Thymus (tissue), 11 donors: ENCODE results near the gene RUFY1. TPM values are rescaled to one million over a fixed set of nuclear protein-coding genes. Genes with fewer than 3 reads are reported as not detected.

ENCODE experiments used
- DNase-seq, 9 donors: peaks; one replicate each; pipeline ENCODE4 v3.0.0-alpha.2; 2013; ENCODE audit warnings: low spot score in 9 of 9, low read depth in 6 of 9, missing footprints in 1 of 9
- H3K27ac ChIP-seq, 2 donors: one replicate each; pipeline ENCODE4 v1.5.1; 2013; ENCODE audit warnings: control low read depth in 1 of 2, low read depth in 1 of 2, low read length in 1 of 2, mild to moderate bottlenecking in 1 of 2, moderate library complexity in 1 of 2
- H3K27me3 ChIP-seq, 2 donors: one replicate each; pipeline ENCODE4 v1.5.1; 2013; ENCODE audit warnings: low read length in 1 of 2; ENCODE audit not compliant: control insufficient read depth in 2 of 2, insufficient read depth in 1 of 2
- H3K36me3 ChIP-seq, 2 donors: one replicate each; pipeline ENCODE4 v1.5.1; 2013; ENCODE audit warnings: low read length in 1 of 2, mild to moderate bottlenecking in 1 of 2, moderate library complexity in 1 of 2; ENCODE audit not compliant: control insufficient read depth in 2 of 2, insufficient read depth in 2 of 2
- H3K4me1 ChIP-seq, 2 donors: one replicate each; pipeline ENCODE4 v1.5.1; 2013; ENCODE audit warnings: low read length in 2 of 2; ENCODE audit not compliant: control insufficient read depth in 2 of 2, insufficient read depth in 2 of 2
- H3K4me3 ChIP-seq, 2 donors: one replicate each; pipeline ENCODE4 v1.5.1; 2013; ENCODE audit warnings: low read length in 2 of 2, control low read depth in 1 of 2, mild to moderate bottlenecking in 1 of 2
- H3K9me3 ChIP-seq, 2 donors: one replicate each; pipeline ENCODE4 v1.5.1; 2013; ENCODE audit warnings: low read length in 1 of 2, mild to moderate bottlenecking in 1 of 2; ENCODE audit not compliant: control insufficient read depth in 2 of 2, insufficient read depth in 1 of 2
- WGBS: extraction: QIAGEN DNeasy Blood & Tissue Kit; methylation state at CpG from one replicate; pipeline ENCODE4 v1.1.7; 2013; 5-methylcytosine and 5-hydroxymethylcytosine counted together
- polyA plus RNA-seq: library from polyadenylated mRNA; stranded (reverse); fragments of 200-250 nt; gene quantifications from one replicate; pipeline ENCODE4 v1.2.3, GENCODE V29; 2013
- total RNA-seq: library from RNA; stranded (reverse); fragments of 120-200 nt; gene quantifications from one replicate; pipeline ENCODE4 v1.2.4, GENCODE V29; 2013
- donor health status: healthy.

Gene RUFY1
- total and polyA plus RNA-seq, 2 donors: 31.5 to 40.9 TPM

DNA sequence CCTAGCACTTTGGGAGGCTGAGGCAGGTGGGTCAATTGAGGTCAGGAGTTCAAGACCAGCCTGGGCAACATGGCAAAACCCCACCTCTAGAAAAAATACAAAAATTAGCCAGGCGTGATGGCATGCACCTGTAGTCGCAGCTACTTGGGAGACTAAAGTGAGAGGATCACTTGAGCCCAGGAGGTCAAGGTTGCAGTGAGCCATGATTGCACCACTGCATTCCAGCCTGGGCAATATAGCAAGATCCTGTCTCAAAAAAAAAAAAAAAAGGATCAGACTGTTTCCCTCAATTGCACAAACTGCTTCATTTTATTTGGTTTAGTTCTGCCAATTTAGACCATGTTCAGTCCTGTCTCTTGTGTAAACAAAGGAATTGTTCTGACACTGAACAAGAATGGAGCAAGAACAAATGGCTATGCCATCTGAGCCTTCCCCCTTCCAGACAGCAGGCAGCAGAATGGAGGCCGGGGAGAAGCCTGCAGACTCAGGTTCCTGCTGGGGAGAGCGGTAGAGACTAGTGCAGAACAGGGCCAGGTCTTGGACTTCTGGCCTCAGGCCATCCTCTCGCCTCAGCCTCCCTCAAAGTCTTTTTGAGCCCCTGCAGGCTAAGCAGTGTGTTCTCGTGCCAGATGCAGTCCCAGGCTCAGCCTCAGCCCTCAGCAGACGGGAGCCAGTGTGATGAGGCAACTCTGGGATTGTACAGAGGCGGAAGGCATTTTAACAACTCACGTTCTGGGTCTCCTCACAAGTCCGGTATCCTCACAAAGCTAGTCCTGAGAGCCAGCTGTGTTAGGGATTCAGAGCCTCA, 54.9 kb downstream of the RUFY1 start:
- no peak for DNase-seq
- Histone ChIP-seq H3K4me3 (no peak overlapping the region), H3K9me3 (no peaks in the 10 kb centered on the region), H3K27ac (peak overlapping the region in 1 of 2 donors; percentile 26), H3K4me1 (peaks cover 11 to 28% of the 10 kb centered on the region in 2 donors), H3K27me3 (no peaks in the 10 kb centered on the region), H3K36me3 (peaks cover 66 to 78% of the 10 kb centered on the region in 2 donors)
- WGBS: 86% methylated on average over 10 of the region's 10 CpGs

- H3K4me1 ChIP-seq: peaks cover 11 to 36% of the 10 kb centered on the region in 2 donors
- no peaks in the 10 kb centered on the region for H3K27me3 ChIP-seq
- H3K36me3 ChIP-seq: peaks cover 76 to 82% of the 10 kb centered on the region in 2 donors
- no peak for DNase-seq
- 96% methylated on average over 21 of the region's 21 CpGs for WGBS
- no peak overlapping the region for H3K27ac ChIP-seq
- H3K4me3 ChIP-seq: no peak overlapping the region
- H3K9me3 ChIP-seq: no peaks in the 10 kb centered on the region
Measured at GRCh38 chr5:179606071-179606909, 55.9 kb downstream of the RUFY1 start.

DNA sequence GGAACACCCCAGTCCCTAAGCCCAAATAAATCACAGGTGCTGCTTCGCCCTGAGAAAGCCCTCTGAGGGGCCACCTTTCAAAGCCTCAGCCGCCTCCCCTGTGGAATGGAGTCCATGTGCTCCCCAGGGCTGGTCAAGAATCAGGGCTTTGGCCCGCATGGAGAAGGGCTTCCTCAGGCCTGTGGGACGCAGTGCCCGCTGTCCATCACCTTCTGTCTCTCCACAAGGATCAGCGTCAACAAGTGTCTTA, 56.5 kb downstream of the RUFY1 start:
- no peak for DNase-seq
- Histone ChIP-seq H3K9me3 (no peaks in the 10 kb centered on the region), H3K36me3 (peaks cover 79 to 85% of the 10 kb centered on the region in 2 donors), H3K4me1 (peaks cover 11 to 36% of the 10 kb centered on the region in 2 donors), H3K27ac (no peak overlapping the region), H3K4me3 (no peak overlapping the region), H3K27me3 (no peaks in the 10 kb centered on the region)
- WGBS: 98% methylated on average over 6 of the region's 6 CpGs

- Histone ChIP-seq H3K4me1 (peaks cover 11 to 36% of the 10 kb centered on the region in 2 donors), H3K27ac (peak overlapping the region; percentile 60 to 66), H3K27me3 (no peaks in the 10 kb centered on the region), H3K36me3 (peaks cover 77 to 82% of the 10 kb centered on the region in 2 donors), H3K9me3 (no peaks in the 10 kb centered on the region), H3K4me3 (no peak overlapping the region)
- WGBS: 91% methylated on average over 19 of the region's 19 CpGs
- no peak for DNase-seq
Measured at GRCh38 chr5:179607160-179607931, 57.0 kb downstream of the RUFY1 start.

DNA sequence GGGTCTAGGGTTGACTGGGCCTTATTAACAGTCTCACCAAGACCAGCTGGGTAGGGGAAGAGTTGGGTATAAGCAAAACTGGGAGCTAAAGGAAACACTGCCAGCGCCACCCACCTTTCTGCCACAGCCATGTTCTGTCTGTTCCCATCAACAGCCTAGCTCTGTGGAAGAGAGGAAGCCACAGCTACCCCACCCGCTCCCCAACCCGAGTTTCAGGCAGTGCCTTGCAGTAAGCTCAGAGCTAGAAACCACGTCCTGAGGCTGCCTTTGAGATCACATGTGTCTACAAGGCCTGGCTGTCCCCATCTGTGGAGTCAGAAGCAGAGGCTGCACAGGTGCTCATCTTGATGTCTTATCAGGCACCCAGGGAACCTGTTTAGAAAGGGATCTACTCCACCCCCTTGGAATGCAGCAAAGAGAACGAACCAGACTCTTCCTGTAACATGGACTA, 57.8 kb downstream of the RUFY1 start:
- Histone ChIP-seq H3K27ac (peak overlapping the region; percentile 60 to 66), H3K4me1 (peaks cover 11 to 36% of the 10 kb centered on the region in 2 donors), H3K4me3 (no peak overlapping the region), H3K9me3 (no peaks in the 10 kb centered on the region), H3K27me3 (no peaks in the 10 kb centered on the region), H3K36me3 (peaks cover 79 to 84% of the 10 kb centered on the region in 2 donors)
- peak; percentile 46 to 88 (median 76) for DNase-seq
- 7% methylated on average over 5 of the region's 5 CpGs for WGBS

DNA sequence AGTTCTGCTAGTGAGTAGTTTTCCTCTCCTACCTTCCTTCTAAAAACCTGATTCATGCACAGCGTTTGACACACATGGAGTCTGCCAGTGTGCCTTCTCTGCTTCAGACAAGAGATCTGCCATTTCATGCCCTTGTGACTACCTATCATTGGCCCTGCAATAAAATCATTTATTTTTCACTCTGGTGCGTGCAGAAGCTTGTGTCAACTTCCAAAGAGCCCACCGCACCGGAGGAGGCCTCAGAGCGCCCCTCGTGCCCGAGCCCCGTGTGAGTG, 59.4 kb downstream of the RUFY1 start:
- WGBS: 94% methylated on average over 8 of the region's 8 CpGs
- DNase-seq: no peak
- no peak overlapping the region for H3K4me3 ChIP-seq
- H3K4me1 ChIP-seq: peaks cover 11 to 41% of the 10 kb centered on the region in 2 donors
- no peaks in the 10 kb centered on the region for H3K9me3 ChIP-seq
- peak overlapping the region in 1 of 2 donors; percentile 57 for H3K27ac ChIP-seq
- no peaks in the 10 kb centered on the region for H3K27me3 ChIP-seq
- peaks cover 81 to 87% of the 10 kb centered on the region in 2 donors for H3K36me3 ChIP-seq

GRCh38 chr5:179610109-179610902, 60.0 kb downstream of the RUFY1 start:
- Histone ChIP-seq H3K27ac (peak overlapping the region; percentile 19 to 57), H3K4me3 (no peak overlapping the region), H3K9me3 (no peaks in the 10 kb centered on the region), H3K36me3 (peaks cover 82 to 90% of the 10 kb centered on the region in 2 donors), H3K27me3 (no peaks in the 10 kb centered on the region), H3K4me1 (peaks cover 11 to 41% of the 10 kb centered on the region in 2 donors)
- WGBS: 96% methylated on average over 23 of the region's 23 CpGs
- no peak for DNase-seq

DNA sequence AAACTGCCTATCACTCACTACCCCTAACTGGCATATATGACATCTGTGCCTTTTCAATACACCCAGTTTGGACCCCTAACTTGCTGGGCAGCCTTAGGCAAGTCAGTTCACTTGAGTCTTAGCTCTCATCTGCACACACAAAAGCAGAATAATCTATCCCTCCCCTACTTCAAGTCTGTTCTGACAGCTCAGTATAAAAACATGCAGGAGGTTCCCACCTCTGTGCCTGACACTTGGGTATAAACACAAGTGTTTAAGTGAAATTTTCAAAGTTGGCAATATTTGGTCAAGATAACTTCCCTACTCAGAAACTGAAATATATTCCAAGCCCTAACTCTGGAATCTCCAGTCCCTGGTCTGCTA, 60.5 kb downstream of the RUFY1 start:
- no peak overlapping the region for H3K27ac ChIP-seq
- peaks cover 78 to 90% of the 10 kb centered on the region in 2 donors for H3K36me3 ChIP-seq
- no peak for DNase-seq
- no peak overlapping the region for H3K4me3 ChIP-seq
- no peaks in the 10 kb centered on the region for H3K27me3 ChIP-seq
- no peaks in the 10 kb centered on the region for H3K9me3 ChIP-seq
- peaks cover 11 to 41% of the 10 kb centered on the region in 2 donors for H3K4me1 ChIP-seq
